GM23248 (cell line): Measurements from ENCODE around the gene FAM167B.

Experiments
- EZH2 ChIP-seq: fragments of 200-600 bp; sonication (generic); IDR thresholded peaks from 2 replicates; pipeline ENCODE4 v1.6.1; 2018; ENCODE audit warnings: antibody characterized with exemption, mild to moderate bottlenecking; ENCODE audit not compliant: insufficient read depth, poor library complexity, severe bottlenecking
- EZH2phosphoT487 ChIP-seq: fragments of 200-600 bp; sonication (generic); IDR thresholded peaks from 2 replicates; pipeline ENCODE4 v1.6.1; 2018; ENCODE audit warnings: antibody characterized with exemption, moderate library complexity, mild to moderate bottlenecking, low read depth; ENCODE audit not compliant: insufficient read depth

DNA sequence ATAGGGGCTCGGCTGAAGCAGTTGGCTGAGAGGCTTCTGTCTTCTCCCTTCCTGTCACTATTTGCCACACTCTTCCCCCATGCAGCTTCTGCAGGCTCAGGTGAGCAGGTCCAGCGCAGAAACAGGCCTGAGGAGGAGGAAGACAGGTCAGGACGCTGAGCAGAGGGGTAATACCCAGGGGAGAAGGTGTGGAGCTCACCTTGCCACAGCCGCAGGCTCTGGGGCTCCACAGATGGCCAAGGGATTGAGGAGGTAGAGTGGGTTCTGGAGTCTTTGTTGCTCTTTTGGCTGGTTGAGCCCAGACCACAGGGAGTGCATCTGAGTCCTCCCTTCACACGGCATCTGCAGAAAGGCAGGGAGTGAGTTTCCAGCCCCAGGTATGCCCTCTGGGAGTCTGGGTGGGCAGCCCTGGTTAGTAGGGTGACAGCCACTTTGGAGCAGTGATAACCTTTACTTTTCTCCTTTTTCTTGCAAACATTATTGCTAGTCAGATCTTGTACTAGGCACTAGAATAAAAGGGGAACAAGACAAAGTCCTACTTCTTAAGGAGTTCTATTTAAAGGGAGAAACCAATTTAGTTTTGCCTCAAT lies 15.1 kb upstream of the FAM167B start:
- TF ChIP-seq EZH2phosphoT487 (no peak), EZH2 (no peak)
